ENCODE measurements around the gene NMNAT1.

GRCh38 chr1:9904596-9904995, 38.7 kb upstream of the NMNAT1 start:
- TF ChIP-seq CTCF (IDR thresholded peaks at IDR 0.05) (no peak), POLR2A (IDR thresholded peaks at IDR 0.05) (no peak), POLR2AphosphoS5 (IDR thresholded peaks at IDR 0.05) (no peak)
